Ishikawa (cell line): ENCODE data around the gene MAP7D2.

Experiments used
- CEBPB ChIP-seq: IDR thresholded peaks from 2 replicates; pipeline ENCODE4 v1.6.1; 2012
- CREB1 ChIP-seq: IDR thresholded peaks from 2 replicates; pipeline ENCODE4 v1.6.1; 2012; ENCODE audit warnings: low read depth
- EGR1 ChIP-seq: IDR thresholded peaks from 2 replicates; pipeline ENCODE4 v1.6.1; 2012
- EP300 ChIP-seq: IDR thresholded peaks from 2 replicates; pipeline ENCODE4 v1.6.1; 2012; ENCODE audit warnings: borderline replicate concordance
- FOXM1 ChIP-seq: IDR thresholded peaks from 2 replicates; pipeline ENCODE4 v1.6.1; 2012; ENCODE audit warnings: low read depth, borderline replicate concordance
- NFIC ChIP-seq: IDR thresholded peaks from 2 replicates; pipeline ENCODE4 v1.6.1; 2012
- RAD21 ChIP-seq: IDR thresholded peaks from 2 replicates; pipeline ENCODE4 v1.6.1; 2012; ENCODE audit warnings: low read depth
- TAF1 ChIP-seq: IDR thresholded peaks from 2 replicates; pipeline ENCODE4 v1.6.1; 2012; ENCODE audit warnings: low read depth, mild to moderate bottlenecking
- TCF12 ChIP-seq: IDR thresholded peaks from 2 replicates; pipeline ENCODE4 v1.6.1; 2012; ENCODE audit warnings: low read depth
- TEAD4 ChIP-seq: IDR thresholded peaks from 2 replicates; pipeline ENCODE4 v1.6.1; 2012
- YY1 ChIP-seq: IDR thresholded peaks from 2 replicates; pipeline ENCODE4 v1.6.1; 2012; ENCODE audit warnings: low read depth
- ZBTB7A ChIP-seq: IDR thresholded peaks from 2 replicates; pipeline ENCODE4 v1.6.1; 2012; ENCODE audit warnings: low read depth
- TF ChIP-seq, protein P1 (sequence below): IDR thresholded peaks from 2 replicates; pipeline ENCODE4 v1.6.1; 2012
- TF ChIP-seq, protein P2 (sequence below): IDR thresholded peaks from 2 replicates; pipeline ENCODE4 v1.6.1; 2012
- TF ChIP-seq, protein P3 (sequence below): IDR thresholded peaks from 2 replicates; pipeline ENCODE4 v1.6.1; 2012; ENCODE audit warnings: low read depth, mild to moderate bottlenecking

MAP7D2 gene

DNA sequence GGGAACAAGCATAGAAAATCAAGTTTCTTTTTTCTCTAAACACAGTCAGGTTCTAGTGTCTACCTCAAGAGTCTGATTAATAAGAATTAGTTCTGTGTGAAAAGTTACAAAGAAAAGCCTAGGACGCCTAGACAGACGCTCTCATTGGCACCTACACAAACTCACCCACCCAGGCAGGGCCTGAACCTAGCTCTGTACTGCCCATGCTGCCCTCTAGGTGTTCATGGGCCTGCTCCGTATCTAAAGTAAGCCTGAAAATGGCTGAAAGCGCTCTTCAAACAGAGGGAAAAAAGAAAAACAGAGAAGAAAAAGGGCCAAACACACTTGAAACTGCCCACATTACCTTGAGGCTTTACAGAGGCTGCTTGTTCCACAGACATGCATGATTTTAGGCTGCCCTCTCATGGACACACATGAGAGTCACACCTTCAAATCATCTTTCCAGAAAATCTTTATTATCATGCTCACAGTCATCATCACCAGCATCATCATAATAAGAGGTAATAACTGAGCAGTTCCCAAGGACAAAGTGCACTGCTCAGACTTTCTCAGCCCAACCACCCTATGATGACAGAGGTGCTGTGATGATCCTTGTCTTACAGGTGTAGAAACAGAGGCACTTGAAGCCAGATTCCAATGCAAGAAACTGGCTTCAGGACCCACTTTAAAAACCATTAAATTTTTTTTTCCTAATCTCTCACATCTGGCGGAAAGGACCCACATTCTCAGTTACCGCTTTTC, 49.6 kb downstream of the MAP7D2 start:
- no peak for TF ChIP-seq NFIC
- TF ChIP-seq EGR1 = no peak
- no peak for TF ChIP-seq FOXM1
- TF ChIP-seq RAD21 = peak; percentile 69
- no peak for TF ChIP-seq CEBPB
- TF ChIP-seq TAF1 = no peak
- TF ChIP-seq, protein P1, sequence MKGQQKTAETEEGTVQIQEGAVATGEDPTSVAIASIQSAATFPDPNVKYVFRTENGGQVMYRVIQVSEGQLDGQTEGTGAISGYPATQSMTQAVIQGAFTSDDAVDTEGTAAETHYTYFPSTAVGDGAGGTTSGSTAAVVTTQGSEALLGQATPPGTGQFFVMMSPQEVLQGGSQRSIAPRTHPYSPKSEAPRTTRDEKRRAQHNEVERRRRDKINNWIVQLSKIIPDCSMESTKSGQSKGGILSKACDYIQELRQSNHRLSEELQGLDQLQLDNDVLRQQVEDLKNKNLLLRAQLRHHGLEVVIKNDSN = no peak
- TF ChIP-seq CREB1 = no peak

DNA sequence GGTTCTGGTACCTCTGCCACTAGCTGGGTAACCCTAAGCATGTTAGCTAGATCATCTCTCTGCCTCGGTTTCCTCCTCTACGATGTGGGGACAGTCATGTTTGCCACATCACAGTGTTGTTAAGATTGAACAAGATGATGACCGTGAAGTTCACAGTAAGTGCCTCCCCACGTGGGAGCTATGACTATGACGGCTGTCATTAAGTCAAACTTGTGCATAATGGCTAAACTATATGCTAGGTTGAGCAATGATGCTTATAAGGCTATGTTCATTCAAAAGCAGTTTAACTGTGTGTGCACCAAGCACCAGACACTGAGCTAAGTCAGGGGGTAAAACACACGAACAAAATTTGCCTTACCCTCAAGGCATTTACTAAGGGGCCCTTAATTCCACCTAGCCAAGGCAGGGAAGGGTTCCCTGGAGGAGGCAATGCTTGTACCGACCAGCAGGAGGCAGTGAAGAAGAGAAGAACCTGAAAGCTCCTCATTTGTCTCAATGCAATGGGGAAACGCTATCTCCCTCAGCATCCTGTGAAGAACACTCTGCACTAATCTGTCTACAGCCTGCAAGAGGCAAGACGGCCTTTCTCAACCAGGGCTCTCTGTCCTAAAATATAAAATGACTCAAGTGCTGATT, 52.9 kb downstream of the MAP7D2 start:
- TF ChIP-seq, protein P1 = no peak
- TF ChIP-seq YY1 = no peak

DNA sequence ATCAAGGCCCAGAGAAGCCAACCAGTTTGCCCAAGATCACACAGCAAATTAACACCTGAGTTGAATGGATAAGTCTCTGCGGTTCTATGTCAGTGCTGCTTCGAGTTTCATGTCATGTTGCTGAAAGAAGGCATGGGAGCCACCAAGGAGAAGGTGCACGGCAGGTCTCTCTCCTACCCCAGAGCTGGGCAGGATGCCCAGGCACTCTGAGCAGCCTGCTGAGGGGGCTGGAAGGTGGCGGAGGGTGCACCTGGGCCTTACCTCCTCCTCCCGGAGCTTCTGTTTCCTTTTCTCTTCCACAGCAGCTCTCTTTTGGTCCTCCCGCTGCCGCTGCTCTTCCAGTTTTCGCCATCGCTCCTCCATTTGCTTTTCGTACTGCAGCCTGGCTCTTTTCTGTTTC, 53.6 kb downstream of the MAP7D2 start:
- TF ChIP-seq RAD21 = no peak
- no peak for TF ChIP-seq EGR1
- no peak for TF ChIP-seq EP300
- TF ChIP-seq, protein P2, sequence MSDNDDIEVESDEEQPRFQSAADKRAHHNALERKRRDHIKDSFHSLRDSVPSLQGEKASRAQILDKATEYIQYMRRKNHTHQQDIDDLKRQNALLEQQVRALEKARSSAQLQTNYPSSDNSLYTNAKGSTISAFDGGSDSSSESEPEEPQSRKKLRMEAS = no peak
- TF ChIP-seq CEBPB = no peak
- no peak for TF ChIP-seq TCF12
- TF ChIP-seq NFIC = no peak
- no peak for TF ChIP-seq YY1
- TF ChIP-seq, protein P3, sequence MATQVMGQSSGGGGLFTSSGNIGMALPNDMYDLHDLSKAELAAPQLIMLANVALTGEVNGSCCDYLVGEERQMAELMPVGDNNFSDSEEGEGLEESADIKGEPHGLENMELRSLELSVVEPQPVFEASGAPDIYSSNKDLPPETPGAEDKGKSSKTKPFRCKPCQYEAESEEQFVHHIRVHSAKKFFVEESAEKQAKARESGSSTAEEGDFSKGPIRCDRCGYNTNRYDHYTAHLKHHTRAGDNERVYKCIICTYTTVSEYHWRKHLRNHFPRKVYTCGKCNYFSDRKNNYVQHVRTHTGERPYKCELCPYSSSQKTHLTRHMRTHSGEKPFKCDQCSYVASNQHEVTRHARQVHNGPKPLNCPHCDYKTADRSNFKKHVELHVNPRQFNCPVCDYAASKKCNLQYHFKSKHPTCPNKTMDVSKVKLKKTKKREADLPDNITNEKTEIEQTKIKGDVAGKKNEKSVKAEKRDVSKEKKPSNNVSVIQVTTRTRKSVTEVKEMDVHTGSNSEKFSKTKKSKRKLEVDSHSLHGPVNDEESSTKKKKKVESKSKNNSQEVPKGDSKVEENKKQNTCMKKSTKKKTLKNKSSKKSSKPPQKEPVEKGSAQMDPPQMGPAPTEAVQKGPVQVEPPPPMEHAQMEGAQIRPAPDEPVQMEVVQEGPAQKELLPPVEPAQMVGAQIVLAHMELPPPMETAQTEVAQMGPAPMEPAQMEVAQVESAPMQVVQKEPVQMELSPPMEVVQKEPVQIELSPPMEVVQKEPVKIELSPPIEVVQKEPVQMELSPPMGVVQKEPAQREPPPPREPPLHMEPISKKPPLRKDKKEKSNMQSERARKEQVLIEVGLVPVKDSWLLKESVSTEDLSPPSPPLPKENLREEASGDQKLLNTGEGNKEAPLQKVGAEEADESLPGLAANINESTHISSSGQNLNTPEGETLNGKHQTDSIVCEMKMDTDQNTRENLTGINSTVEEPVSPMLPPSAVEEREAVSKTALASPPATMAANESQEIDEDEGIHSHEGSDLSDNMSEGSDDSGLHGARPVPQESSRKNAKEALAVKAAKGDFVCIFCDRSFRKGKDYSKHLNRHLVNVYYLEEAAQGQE = no peak
- no peak for TF ChIP-seq TAF1
- TF ChIP-seq CREB1 = no peak
- TF ChIP-seq ZBTB7A = no peak
- TF ChIP-seq FOXM1 = no peak
- TF ChIP-seq TEAD4 = no peak

DNA sequence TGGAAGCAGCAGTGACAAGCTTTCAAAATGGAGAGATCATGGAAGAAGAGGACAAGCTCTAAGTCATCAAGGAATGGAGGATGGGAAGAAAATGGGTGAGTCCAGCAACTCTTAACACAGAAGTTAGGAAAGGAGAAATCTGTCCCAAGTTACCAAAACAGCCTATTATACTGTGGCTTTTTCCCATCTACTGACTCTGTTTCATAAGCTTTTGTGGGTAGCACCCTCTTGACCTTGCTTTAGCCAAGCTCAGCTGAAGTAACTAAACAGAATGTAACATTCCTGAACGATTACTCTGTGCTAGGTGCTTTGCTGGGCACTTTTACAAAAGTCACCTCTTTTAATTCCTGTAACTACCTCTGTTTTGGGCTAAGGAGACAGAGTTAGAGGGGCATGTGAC, 54.9 kb downstream of the MAP7D2 start:
- TF ChIP-seq FOXM1 (no peak), RAD21 (no peak), TAF1 (no peak), YY1 (no peak), CEBPB (no peak), ZBTB7A (no peak), TCF12 (no peak)
- TF ChIP-seq, protein P2 = no peak

DNA sequence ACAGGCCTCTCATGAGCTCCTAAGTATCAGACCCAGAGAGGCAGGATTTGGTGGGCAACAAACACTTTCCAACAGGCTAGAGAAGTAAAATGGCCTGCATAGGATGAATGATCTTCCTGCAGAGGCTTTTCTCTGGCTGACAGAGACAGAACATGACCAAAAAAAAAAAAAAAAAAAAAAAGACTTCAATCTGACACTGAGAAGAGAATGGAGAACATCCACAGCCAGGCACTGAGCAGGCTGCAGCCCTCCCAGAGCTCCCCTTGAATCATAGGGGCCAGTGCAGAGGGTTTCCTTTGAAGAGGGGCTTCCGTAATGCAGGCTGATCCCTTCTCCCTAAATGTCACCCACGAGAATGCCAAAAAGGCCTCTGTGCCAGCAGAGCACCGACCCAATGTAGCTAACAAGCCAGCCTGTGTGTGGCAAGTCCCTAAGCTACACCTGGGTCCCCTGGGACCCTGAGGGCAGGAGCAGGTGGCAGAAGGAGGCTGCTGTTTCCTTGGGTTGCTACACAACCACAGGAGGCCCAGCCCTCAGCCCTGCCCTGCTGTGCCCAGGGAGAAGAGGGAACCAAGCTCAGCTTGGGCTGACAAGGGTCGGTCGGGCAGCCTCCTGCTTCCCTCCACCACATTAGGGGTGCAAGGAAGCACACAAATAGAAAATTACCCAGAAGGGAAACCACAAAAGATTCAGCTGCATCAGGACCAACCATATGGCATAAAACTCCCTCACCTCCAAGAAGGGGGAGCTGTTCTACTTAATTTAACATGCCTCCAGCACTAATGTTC, 55.6 kb downstream of the MAP7D2 start:
- no peak for TF ChIP-seq TEAD4
- TF ChIP-seq, protein P1 = no peak
- no peak for TF ChIP-seq TAF1
- TF ChIP-seq NFIC = no peak

DNA sequence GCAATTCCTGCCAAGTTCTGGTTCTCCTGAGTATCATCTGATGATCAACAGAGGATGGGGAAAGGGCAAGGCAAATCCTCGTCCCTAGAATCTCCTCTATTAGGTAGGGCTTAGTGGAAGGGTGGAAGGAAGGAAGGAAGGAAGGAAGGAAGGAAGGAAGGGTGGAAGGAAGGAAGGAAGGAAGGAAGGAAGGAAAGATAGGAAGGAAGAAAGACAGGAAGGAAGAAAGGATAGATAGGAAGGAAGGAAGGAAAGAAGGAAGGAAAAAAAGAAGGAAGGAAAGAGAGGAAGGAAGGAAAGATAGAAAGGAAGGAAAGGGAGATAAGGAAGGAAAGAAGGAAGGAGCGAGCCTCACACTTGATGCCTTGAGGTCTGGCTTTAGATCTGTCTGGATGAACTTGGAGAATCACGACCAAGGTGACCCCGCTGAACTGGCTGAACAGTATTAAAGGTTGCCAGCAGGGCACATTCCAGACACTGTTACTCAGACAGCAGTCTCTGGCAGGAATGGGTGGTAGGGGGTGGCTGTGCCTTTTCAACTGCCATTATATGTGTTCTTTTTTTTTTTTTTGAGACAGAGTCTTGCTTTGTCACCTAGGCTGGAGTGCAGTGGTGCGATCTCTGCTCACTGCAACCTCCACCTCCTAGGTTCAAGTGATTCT, 57.1 kb downstream of the MAP7D2 start:
- TF ChIP-seq ZBTB7A (no peak), RAD21 (no peak), EGR1 (no peak)

DNA sequence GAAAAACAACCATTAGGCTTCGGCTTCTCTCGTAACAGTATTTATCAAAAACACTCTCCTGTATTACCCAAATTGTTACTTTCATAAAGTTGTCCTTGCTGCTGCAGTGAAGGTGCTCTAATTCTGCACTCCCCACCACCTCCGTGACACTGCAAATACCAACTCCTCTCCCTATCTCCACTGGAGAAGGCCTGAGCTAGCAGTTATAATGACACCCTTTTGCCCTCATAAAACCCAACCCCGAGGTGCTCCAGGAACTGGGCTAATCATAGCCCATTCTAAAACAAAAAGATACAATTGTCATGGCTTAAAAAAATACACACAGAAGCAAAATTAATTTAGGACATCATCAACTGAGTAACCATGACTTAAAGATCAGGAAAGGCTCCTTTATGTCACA, 59.2 kb downstream of the MAP7D2 start:
- no peak for TF ChIP-seq ZBTB7A
- no peak for TF ChIP-seq TEAD4
- no peak for TF ChIP-seq TAF1
- TF ChIP-seq, protein P3 = no peak
- TF ChIP-seq, protein P1 = no peak
- no peak for TF ChIP-seq FOXM1
- TF ChIP-seq CREB1 = no peak
- no peak for TF ChIP-seq CEBPB
- TF ChIP-seq TCF12 = no peak
- no peak for TF ChIP-seq YY1
- TF ChIP-seq, protein P2 = no peak
- no peak for TF ChIP-seq EP300
